Activated CD4-positive, CD25-positive, alpha-beta regulatory T cell (primary cell): ENCODE measurements around the gene SPATA31C1.
"Not testable (repeated sequence)": the region's sequence is repeated elsewhere in the genome, so short reads cannot be mapped to it uniquely, and the experiment has no call there.

Source experiments
- DNase-seq, 4 experiments: peaks; one replicate each; lab custom pipeline; 2025; lab: John Stamatoyannopoulos, UW

SPATA31C1 gene

DNA sequence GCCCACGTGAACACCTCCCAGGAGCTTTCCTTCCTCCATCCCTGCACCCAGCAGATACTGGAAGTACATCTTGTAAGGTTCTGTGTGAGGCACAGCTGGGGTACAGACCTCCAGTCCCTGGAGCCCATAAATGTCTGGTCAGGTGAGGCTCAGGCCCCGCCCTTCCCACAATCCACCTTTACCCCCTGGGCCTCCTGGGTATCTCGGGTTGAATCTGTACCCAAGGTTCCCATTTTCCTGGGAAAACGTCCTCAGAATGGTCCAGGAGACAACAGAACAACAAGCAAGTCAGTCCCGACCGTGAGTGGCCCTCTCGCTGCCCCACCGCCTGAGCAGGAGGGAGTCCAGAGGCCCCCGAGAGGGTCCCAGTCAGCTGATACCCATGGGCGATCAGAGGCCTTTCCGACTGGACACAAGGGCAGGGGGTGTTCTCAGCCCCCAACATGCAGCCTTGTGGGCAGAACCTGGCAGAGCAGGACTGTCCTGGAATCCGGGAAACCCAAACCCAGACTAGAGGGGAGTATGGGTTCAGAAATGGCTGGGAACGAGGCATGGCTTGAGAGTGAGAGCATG, 30.7 kb upstream of the SPATA31C1 start:
- no peak for DNase-seq

DNA sequence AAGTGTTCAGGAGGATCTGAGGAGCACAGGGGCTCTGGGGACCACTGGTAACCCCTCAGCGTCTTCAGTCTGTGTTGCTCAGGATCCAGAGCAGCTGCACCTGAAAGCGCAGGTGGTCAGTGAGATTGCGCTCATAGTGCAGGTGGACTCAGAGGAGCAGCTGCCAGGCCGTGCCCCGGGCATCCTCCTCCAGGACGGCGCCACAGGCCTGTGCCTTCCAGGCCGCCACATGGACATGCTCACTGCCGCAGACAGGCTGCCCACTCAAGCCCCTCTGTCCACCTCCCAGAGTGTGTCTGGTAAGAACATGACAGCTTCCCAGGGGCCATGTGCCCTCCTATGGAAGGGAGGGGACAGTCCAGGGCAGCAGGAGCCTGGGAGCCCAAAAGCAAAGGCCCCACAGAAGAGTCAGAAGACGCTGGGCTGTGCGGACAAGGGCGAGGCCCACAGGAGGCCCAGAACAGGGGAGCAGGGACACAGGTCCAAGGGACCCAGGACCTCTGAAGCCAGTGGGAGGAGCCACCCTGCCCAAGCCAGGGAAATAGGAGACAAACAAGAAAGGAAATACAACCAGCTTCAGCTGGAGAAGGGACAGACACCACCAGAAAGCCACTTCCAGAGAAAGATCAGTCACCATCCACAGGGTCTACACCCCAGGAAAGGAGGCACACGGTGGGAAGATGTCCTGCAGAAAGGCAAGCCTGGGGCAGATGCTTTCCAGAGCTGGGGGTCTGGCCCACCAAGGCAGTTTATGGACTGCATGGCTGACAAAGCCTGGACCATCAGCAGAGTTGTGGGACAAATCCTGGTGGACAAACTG, 29.9 kb upstream of the SPATA31C1 start:
- DNase-seq, result no peak

GRCh38 chr9:87888501-87888900, 29.3 kb upstream of the SPATA31C1 start:
- DNase-seq, result no peak

GRCh38 chr9:87889065-87889881, 28.5 kb upstream of the SPATA31C1 start:
- DNase-seq, result no peak

- DNase-seq, result no peak
These were observed 27.9 kb upstream of the SPATA31C1 start for GRCh38 chr9:87889882-87890252.

GRCh38 chr9:87890837-87891236, 26.9 kb upstream of the SPATA31C1 start:
- no peak for DNase-seq

- DNase-seq, result no peak
These were observed 26.0 kb upstream of the SPATA31C1 start for GRCh38 chr9:87891754-87892153.

DNA sequence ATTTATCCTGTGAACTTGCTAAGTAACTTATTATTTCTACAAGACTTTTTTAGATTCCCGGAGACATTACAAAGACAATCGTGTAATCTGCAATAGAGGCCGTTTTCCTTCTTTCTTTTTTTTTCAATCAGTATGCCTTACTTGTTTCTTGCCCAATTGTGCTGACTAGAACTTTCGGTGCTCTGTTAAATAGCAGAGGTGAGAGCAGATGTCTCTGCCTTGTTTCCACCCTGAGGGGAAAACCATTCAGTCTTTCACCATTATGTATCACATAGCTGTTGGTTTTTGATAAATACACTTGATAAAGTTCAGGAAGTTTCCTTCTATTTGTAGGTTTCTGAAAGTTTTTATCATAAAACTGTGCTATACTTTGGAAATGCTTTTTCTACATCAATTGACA, 24.8 kb upstream of the SPATA31C1 start:
- no peak for DNase-seq

DNA sequence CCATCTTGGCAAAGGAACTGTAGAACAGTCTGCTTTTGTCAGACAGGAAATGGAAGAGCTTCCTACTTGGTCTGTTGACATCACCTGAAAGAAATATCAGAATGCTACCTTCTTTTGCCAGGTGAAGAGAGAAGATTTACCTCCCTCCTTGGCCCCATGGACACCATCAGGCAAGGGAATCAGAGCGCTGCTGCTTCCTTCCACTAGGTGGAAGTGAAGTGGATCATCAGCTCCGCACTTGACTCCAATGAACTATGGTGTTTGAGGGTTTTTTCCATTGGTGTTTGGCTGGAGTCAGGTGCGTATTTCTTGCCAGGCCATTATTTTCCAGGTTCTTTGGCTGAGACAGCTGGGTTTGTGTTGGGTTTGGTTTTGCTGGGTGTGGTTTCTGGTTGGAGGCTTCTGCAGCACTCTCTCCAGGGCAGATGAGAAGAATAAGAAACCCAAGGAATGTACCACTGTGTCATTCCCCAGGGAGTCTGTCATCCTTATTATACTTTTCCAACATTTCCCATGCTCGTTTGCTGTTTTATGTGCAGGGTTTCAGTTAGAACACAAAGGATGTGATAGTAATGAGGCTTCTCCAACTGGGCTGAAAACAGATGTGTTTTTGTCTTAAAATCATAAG, 22.6 kb upstream of the SPATA31C1 start:
- no peak for DNase-seq

DNA sequence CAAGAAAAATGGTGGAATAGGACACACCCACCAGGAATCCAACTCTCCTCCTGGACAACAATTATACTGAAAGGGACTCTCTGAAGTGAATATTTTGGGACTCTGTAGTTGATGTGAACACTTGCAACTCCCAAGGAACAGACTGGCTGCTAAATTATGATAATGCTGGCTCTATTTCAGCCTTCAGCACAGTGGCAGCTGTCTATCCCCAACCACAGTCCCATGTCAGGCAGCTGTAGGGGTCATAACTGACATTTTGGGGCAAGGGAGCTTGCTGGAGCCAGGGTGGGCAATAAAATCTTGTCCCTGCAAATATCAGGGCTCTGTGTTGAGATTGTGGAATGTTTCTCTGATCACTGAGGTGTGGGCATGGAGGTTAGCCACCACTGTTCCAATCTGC, 20.9 kb upstream of the SPATA31C1 start:
- no peak for DNase-seq

DNA sequence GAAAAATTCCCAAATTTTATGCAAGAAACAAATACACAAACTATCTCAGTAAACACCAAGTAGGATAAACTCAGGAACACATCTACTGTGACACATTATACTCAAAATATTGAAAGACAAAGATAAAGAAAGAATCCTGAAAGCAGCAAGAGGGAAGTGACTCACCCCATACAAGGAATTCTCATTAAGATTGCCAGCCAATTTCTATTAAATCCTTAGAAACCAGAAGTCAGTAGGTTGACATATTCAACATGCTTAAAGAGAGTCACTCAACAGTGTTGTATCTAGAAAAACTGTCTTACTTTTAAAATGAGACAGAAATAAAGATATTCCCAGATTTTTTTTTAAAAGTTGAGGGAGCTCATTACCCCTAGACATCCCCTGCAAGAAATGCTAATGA, 19.6 kb upstream of the SPATA31C1 start:
- no peak for DNase-seq

DNA sequence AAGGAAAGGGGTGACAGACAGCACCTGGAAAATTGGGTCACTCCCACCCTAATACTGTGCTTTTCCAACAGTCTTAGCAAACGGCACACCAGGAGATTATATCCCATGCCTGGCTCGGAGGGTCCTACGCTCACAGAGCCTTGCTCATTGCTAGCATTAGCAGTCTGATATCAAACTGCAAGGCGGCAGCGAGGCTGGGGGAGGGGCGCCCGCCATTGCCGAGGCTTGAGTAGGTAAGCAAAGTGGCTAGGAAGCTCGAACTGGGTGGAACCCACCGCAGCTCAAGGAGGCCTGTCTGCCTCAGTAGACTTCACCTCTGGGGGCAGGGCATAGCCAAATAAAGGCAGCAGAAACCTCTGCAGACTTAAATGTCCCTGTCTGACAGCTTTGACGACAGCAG, 15.4 kb upstream of the SPATA31C1 start:
- not testable (repeated sequence) for DNase-seq

GRCh38 chr9:87909310-87910041, 8.3 kb upstream of the SPATA31C1 start:
- DNase-seq, result no peak

DNA sequence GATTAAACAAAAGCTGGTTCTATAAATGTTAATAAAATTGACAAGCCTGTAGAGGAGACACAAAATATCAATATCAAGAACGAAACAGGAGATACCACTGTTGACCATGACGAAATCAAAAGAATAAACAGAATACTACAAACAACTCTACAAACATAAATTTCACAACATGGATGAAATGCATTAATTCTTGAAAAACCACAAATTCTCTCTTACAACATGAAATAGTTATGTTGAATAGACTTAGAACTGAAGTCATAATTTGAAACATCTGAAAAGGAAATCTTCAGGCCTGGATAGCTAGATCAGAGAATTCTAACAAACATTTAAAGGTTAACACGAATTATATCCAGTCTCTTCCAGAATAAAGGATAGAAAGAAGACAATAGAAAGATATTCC, 6.9 kb upstream of the SPATA31C1 start:
- no peak for DNase-seq

DNA sequence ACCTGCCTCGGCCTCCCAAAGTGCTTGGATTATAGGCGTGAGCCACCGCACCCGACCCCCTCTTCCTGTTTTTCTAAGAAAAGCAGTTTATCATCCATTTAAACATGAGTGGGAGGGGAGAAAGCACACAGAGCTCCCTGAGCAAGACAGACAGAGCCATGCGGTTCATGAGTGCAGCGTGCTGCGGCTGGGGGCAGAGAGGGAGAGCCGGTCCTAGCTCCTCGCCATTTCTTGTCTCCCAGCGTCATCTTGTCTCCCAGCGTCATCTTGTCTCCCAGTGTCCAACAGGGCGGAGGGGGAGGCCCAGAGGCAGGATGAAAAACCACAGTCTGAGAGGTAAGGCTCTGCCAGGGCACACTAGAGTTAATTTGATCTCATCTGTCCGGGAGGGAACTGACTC, 1.3 kb downstream of the SPATA31C1 start:
- not testable (repeated sequence) for DNase-seq

DNA sequence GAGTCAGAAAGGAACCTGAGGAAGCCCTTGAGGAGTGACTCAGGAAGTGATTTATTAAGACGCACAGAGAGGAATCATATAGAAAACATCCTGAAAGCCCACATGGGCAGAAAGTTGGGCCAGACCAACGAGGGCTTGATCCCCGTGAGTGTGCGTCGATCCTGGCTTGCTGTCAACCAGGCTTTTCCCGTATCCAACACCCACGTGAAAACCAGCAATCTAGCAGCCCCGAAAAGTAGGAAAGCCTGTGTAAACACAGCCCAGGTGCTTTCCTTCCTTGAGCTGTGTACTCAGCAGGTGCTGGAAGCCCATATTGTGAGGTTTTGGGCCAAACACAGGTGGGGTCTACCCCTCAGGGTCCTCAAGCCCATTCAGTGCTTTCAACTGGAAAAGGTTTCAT, 3.8 kb downstream of the SPATA31C1 start:
- not testable (repeated sequence) for DNase-seq

DNA sequence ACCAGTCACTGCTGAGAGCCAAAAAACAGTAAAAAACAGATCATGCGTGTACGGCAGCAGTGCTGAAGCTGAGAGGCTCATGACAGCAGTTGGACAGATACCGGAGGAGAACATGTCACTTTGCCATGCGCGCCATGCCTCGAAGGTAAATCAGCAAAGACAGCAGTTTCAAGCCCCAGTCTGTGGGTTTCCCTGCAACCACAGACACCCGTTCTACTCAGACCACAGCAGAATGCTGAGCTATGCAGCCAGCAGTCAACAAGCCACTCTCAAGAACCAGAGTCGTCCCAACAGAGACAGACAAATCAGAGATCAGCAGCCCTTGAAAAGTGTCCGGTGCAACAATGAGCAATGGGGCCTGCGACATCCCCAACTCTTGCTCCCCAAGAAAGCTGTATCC, 5.2 kb downstream of the SPATA31C1 start:
- not testable (repeated sequence) for DNase-seq

GRCh38 chr9:87924851-87925250, 7.1 kb downstream of the SPATA31C1 start:
- not testable (repeated sequence) for DNase-seq

GRCh38 chr9:87929152-87929551, 11.4 kb downstream of the SPATA31C1 start:
- not testable (repeated sequence) for DNase-seq

DNA sequence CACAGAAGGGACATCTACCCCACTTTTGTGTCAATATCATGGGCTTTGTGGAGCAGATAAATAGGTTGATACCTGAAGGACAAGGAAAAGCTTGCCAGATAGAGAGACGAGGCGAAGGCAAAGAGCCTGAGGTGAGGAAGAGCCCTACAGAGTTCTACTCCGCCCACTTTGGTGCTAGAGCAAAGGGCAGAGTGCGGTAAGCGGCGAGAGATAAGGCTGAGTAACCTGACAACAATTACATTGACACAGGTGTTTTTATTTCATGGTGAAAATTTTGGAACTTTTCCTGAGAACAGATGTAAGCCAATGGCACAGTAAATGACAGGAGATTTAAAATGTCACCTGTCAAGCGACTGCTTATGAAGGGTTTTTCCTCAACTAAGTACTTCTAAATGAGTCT, 16.7 kb downstream of the SPATA31C1 start:
- DNase-seq, result not testable (repeated sequence)

DNA sequence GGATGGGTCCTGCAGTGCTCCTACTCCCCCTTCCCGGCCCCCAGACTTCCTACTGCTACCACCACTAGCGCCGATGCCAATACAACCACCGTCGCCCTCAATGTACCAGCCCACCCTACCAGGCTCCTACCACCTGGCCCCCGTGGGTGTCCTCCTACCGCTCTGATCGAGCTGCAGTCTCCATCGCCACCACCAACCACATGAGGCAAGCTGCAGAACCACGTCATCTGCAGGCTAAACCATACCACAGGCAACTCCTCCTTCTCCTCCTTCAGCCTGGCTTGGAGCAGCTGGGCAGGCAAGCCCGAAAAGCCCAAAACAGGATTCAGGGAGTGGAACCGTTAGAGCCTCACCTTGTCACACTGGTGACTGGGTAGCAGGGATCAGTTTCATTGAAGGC, 19.6 kb downstream of the SPATA31C1 start:
- not testable (repeated sequence) for DNase-seq

GRCh38 chr9:87937918-87938317, 20.2 kb downstream of the SPATA31C1 start:
- not testable (repeated sequence) for DNase-seq
